Ishikawa (cell line): ENCODE results near the gene TMEM11.

Source experiments
- CEBPB ChIP-seq: IDR thresholded peaks from 2 replicates; pipeline ENCODE4 v1.6.1; 2012
- CREB1 ChIP-seq: IDR thresholded peaks from 2 replicates; pipeline ENCODE4 v1.6.1; 2012; ENCODE audit warnings: low read depth
- EGR1 ChIP-seq: IDR thresholded peaks from 2 replicates; pipeline ENCODE4 v1.6.1; 2012
- EP300 ChIP-seq: IDR thresholded peaks from 2 replicates; pipeline ENCODE4 v1.6.1; 2012; ENCODE audit warnings: borderline replicate concordance
- FOXM1 ChIP-seq: IDR thresholded peaks from 2 replicates; pipeline ENCODE4 v1.6.1; 2012; ENCODE audit warnings: low read depth, borderline replicate concordance
- NFIC ChIP-seq: IDR thresholded peaks from 2 replicates; pipeline ENCODE4 v1.6.1; 2012
- RAD21 ChIP-seq: IDR thresholded peaks from 2 replicates; pipeline ENCODE4 v1.6.1; 2012; ENCODE audit warnings: low read depth
- TAF1 ChIP-seq: IDR thresholded peaks from 2 replicates; pipeline ENCODE4 v1.6.1; 2012; ENCODE audit warnings: low read depth, mild to moderate bottlenecking
- TCF12 ChIP-seq: IDR thresholded peaks from 2 replicates; pipeline ENCODE4 v1.6.1; 2012; ENCODE audit warnings: low read depth
- TEAD4 ChIP-seq: IDR thresholded peaks from 2 replicates; pipeline ENCODE4 v1.6.1; 2012
- YY1 ChIP-seq: IDR thresholded peaks from 2 replicates; pipeline ENCODE4 v1.6.1; 2012; ENCODE audit warnings: low read depth
- ZBTB7A ChIP-seq: IDR thresholded peaks from 2 replicates; pipeline ENCODE4 v1.6.1; 2012; ENCODE audit warnings: low read depth
- TF ChIP-seq, protein P1 (sequence below): IDR thresholded peaks from 2 replicates; pipeline ENCODE4 v1.6.1; 2012
- TF ChIP-seq, protein P2 (sequence below): IDR thresholded peaks from 2 replicates; pipeline ENCODE4 v1.6.1; 2012
- TF ChIP-seq, protein P3 (sequence below): IDR thresholded peaks from 2 replicates; pipeline ENCODE4 v1.6.1; 2012; ENCODE audit warnings: low read depth, mild to moderate bottlenecking

The TMEM11 gene

DNA sequence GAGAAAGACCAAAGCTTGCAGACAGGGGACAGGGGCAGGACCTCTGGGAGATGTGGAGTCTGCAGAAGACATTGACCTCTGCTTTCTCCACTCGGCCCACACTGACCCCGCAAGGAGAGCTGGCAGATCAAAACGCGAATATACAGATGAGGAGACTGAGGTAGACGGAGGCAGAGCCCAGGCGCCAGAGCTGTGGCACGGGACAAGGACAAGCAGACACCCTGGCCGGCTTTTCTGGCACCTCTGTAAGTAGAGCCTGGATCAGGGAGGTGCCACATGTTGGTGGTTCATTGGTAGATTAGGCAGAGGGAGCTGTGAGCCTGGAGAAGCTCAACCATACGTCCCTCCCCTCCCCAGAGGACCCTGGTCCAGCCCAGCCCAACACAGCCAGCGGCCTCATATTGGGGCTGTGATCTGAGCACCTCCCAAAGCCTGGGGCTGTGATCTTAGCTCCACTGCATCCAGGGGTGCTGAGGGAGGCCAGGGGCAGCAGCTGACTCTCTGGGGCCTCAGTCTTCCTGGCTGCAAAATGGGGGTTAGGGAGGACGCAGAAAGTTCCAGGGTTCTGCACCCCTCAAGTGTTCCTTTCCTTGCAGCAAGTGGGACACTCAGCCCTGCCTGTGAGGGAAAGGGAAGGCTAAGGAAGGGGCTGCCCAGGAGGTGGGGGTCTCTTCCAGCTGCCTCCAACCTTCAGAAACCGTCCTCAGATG lies 35.3 kb upstream of the TMEM11 start:
- no peak for TF ChIP-seq EGR1
- no peak for TF ChIP-seq ZBTB7A
- no peak for TF ChIP-seq YY1
- no peak for TF ChIP-seq CEBPB
- TF ChIP-seq, protein P1, sequence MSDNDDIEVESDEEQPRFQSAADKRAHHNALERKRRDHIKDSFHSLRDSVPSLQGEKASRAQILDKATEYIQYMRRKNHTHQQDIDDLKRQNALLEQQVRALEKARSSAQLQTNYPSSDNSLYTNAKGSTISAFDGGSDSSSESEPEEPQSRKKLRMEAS, result no peak
- no peak for TF ChIP-seq EP300
- no peak for TF ChIP-seq CREB1
- no peak for TF ChIP-seq TAF1
- TF ChIP-seq, protein P2, sequence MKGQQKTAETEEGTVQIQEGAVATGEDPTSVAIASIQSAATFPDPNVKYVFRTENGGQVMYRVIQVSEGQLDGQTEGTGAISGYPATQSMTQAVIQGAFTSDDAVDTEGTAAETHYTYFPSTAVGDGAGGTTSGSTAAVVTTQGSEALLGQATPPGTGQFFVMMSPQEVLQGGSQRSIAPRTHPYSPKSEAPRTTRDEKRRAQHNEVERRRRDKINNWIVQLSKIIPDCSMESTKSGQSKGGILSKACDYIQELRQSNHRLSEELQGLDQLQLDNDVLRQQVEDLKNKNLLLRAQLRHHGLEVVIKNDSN, result no peak
- no peak for TF ChIP-seq TEAD4
- TF ChIP-seq, protein P3, sequence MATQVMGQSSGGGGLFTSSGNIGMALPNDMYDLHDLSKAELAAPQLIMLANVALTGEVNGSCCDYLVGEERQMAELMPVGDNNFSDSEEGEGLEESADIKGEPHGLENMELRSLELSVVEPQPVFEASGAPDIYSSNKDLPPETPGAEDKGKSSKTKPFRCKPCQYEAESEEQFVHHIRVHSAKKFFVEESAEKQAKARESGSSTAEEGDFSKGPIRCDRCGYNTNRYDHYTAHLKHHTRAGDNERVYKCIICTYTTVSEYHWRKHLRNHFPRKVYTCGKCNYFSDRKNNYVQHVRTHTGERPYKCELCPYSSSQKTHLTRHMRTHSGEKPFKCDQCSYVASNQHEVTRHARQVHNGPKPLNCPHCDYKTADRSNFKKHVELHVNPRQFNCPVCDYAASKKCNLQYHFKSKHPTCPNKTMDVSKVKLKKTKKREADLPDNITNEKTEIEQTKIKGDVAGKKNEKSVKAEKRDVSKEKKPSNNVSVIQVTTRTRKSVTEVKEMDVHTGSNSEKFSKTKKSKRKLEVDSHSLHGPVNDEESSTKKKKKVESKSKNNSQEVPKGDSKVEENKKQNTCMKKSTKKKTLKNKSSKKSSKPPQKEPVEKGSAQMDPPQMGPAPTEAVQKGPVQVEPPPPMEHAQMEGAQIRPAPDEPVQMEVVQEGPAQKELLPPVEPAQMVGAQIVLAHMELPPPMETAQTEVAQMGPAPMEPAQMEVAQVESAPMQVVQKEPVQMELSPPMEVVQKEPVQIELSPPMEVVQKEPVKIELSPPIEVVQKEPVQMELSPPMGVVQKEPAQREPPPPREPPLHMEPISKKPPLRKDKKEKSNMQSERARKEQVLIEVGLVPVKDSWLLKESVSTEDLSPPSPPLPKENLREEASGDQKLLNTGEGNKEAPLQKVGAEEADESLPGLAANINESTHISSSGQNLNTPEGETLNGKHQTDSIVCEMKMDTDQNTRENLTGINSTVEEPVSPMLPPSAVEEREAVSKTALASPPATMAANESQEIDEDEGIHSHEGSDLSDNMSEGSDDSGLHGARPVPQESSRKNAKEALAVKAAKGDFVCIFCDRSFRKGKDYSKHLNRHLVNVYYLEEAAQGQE, result no peak
- TF ChIP-seq TCF12, result no peak
- no peak for TF ChIP-seq RAD21
- TF ChIP-seq NFIC, result no peak

DNA sequence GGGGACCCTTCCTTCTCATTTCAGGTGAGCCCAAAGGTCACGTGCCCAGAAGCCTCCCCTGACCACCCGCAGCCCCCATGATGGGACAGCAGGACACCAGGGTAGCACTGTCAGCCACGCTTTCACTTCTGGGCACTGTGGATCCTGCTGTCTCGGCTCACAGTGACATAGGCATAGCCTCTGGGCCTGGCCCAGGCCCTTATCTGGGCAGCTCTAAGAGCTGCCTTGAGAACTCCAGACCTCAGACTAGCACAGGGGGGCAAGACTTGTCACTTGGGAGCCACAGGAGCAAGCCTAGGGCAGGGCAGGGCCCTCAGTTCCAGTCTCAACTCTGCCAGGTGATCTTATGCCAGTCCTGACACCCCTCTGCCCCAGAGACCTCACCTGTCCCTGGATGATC lies 34.5 kb upstream of the TMEM11 start:
- no peak for TF ChIP-seq CEBPB
- TF ChIP-seq, protein P2, result no peak
- no peak for TF ChIP-seq EGR1
- TF ChIP-seq NFIC, result no peak
- no peak for TF ChIP-seq RAD21
- no peak for TF ChIP-seq FOXM1
- no peak for TF ChIP-seq TAF1
- TF ChIP-seq CREB1, result no peak

DNA sequence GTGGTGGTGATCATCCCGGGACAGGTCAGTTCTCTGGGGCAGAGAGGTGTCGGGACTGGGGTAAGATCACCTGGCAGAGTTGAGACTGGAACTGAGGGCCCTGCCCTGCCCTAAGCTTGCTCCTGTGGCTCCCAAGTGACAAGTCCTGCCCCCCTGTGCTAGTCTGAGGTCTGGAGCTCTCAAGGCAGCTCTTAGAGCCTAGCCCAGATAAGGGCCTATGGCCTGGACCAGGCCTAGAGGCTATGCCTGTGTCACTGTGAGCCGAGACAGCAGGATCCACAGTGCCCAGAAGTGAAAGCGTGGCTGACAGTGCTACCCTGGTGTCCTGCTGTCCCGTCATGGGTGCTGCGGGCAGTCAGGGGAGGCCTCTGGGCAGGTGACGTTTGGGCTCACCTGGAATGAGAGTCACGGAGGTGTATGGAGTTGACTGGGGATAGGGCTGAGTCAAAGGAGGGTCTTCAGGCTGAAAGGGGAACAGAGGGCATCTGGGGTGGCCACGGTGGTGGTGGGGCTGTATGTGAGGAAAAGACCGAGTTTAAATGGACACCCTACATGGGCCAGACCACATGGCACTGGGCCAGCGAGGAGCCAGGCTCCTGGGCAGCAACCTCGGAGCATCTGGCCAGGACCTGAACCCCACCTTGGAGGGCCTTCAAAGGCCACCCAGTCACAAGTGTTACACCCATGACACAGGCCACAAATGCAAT lies 33.7 kb upstream of the TMEM11 start:
- TF ChIP-seq EGR1 (no peak), EP300 (no peak), FOXM1 (no peak), CREB1 (no peak), NFIC (no peak), TAF1 (no peak)
- TF ChIP-seq, protein P3, result no peak

DNA sequence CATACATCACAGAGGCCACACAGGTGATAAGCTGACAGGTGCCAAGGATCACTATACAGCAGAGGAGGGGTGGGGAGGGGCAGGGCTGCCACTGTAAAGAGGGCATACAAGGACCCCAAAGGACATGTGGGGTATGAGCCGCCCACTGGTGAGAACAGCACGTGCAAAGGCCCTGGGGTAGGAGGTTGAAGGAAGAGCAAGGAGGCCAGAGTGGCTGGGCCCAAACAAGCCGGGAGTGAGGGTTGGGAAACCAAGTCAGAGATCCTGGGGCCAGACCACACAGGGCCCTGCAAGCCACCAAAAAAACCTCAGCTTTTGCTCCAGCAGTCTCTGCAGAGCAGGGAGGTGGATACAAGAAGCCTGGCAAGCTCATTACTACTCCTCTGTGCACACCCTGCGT lies 32.7 kb upstream of the TMEM11 start:
- TF ChIP-seq, protein P3, result no peak
- TF ChIP-seq EGR1 (no peak), ZBTB7A (no peak), EP300 (no peak), FOXM1 (no peak), TCF12 (no peak), TEAD4 (no peak), YY1 (no peak), NFIC (no peak), RAD21 (no peak), CREB1 (no peak), TAF1 (no peak), CEBPB (no peak)
- TF ChIP-seq, protein P1, result no peak
- TF ChIP-seq, protein P2, result no peak
